PC-3 (cell line): ENCODE measurements around the gene CGRRF1. TPM values are rescaled to one million over a fixed set of nuclear protein-coding genes. Genes with fewer than 3 reads are reported as not detected.

Experiments used
- ATAC-seq: fragments of 200-7000 bp; cut with Tn5 transposase; 2 replicates; pipeline ENCODE4 v1.9.1; 2020; ENCODE audit warnings: mild to moderate bottlenecking, moderate library complexity
- BruUV-seq: library from RNA; stranded (reverse); fragments of 400-500 nt; replicated peaks from 2 replicates; lab custom pipeline; 2021; lab: Mats Ljungman, UMichigan
- CTCF ChIA-PET: fragments of 300-600 bp; sonication (Branson Sonifier 250); formaldehyde crosslinking; loops from one replicate; lab custom pipeline; 2022; ENCODE audit warnings: antibody characterized with exemption; lab: Charles Lee
- POLR2A ChIA-PET: fragments of 300-600 bp; sonication (Branson Sonifier 250); formaldehyde crosslinking; loops from one replicate; lab custom pipeline; 2022; ENCODE audit warnings: antibody characterized with exemption; ENCODE audit not compliant: unreplicated experiment; lab: Charles Lee
- DNase-seq: peaks from one replicate; pipeline ENCODE4 v3.0.0-alpha.2; 2015
- H2AFZ ChIP-seq: fragments of 300-600 bp; sonication (generic); 2 replicates; pipeline ENCODE4 v1.6.0; 2016; ENCODE audit warnings: antibody characterized with exemption, low read length
- H3F3A ChIP-seq: fragments of 300-600 bp; sonication (generic); one replicate; pipeline ENCODE4 v1.6.0; 2017; ENCODE audit warnings: antibody characterized with exemption, low read length, control low read depth, mild to moderate bottlenecking; ENCODE audit not compliant: unreplicated experiment
- H3K27ac ChIP-seq: fragments of 300-600 bp; sonication (generic); 2 replicates; pipeline ENCODE4 v1.5.1; 2016; ENCODE audit warnings: mild to moderate bottlenecking, low read length
- H3K27me3 ChIP-seq: fragments of 300-600 bp; sonication (generic); 2 replicates; pipeline ENCODE4 v1.6.1; 2016; ENCODE audit warnings: low read length, mixed read lengths
- H3K36me3 ChIP-seq: fragments of 300-600 bp; sonication (generic); 2 replicates; pipeline ENCODE4 v1.6.1; 2016; ENCODE audit warnings: low read depth, mixed run types, low read length, mixed read lengths
- H3K4me1 ChIP-seq: fragments of 300-600 bp; sonication (generic); 2 replicates; pipeline ENCODE4 v1.5.1; 2016; ENCODE audit warnings: low read length; ENCODE audit not compliant: insufficient read depth
- H3K4me2 ChIP-seq: fragments of 300-600 bp; sonication (generic); 2 replicates; pipeline ENCODE4 v1.6.0; 2016; ENCODE audit warnings: low read length
- H3K4me3 ChIP-seq: fragments of 300-600 bp; sonication (generic); 2 replicates; pipeline ENCODE4 v1.5.1; 2016; ENCODE audit warnings: mild to moderate bottlenecking, low read length, mixed read lengths
- H3K79me2 ChIP-seq: fragments of 300-600 bp; sonication (generic); 2 replicates; pipeline ENCODE4 v1.6.1; 2017; ENCODE audit warnings: low read length, mixed read lengths
- H3K9ac ChIP-seq: fragments of 300-600 bp; sonication (generic); 2 replicates; pipeline ENCODE4 v1.6.0; 2016; ENCODE audit warnings: mild to moderate bottlenecking, low read length
- H3K9me2 ChIP-seq: fragments of 300-600 bp; sonication (generic); replicated peaks from 2 replicates; pipeline ENCODE4 v1.6.1; 2016; ENCODE audit warnings: mixed run types, low read length, mixed read lengths
- H3K9me3 ChIP-seq: fragments of 300-600 bp; sonication (generic); 2 replicates; pipeline ENCODE4 v1.6.1; 2016; ENCODE audit warnings: low read length, mixed read lengths
- H4K20me1 ChIP-seq: fragments of 300-600 bp; sonication (generic); 2 replicates; pipeline ENCODE4 v1.6.1; 2016; ENCODE audit warnings: low read length, mixed read lengths
- EZH2 ChIP-seq: fragments of 300-600 bp; sonication (generic); IDR thresholded peaks from one replicate; pipeline ENCODE4 v1.6.1; 2017; ENCODE audit warnings: antibody characterized with exemption, mild to moderate bottlenecking, low read length; ENCODE audit not compliant: unreplicated experiment
- EZH2phosphoT487 ChIP-seq: fragments of 300-600 bp; sonication (generic); IDR thresholded peaks from 2 replicates; pipeline ENCODE4 v1.6.1; 2018; ENCODE audit warnings: mild to moderate bottlenecking, antibody characterized with exemption, low read length, borderline replicate concordance
- intact Hi-C: fragments of 100-400 bp; cut with micrococcal nuclease; formaldehyde crosslinking; loops from 2 replicates; pipeline ENCODE4 v1.9.0; 2023
- total RNA-seq: library from RNA; depleted of rRNA; stranded (reverse); fragments of >200 nt; gene quantifications from 2 replicates; pipeline ENCODE4 v1.2.3, GENCODE V29; 2014
- TF ChIP-seq, protein P1 (sequence below): fragments of 300-600 bp; sonication (generic); conservative IDR thresholded peaks from 2 replicates; pipeline ENCODE4 v1.5.1; 2017; ENCODE audit warnings: antibody characterized with exemption, low read depth, mild to moderate bottlenecking, low read length

The CGRRF1 gene
- total RNA-seq, 1 experiment from 2014 or later: 31.3 TPM

DNA sequence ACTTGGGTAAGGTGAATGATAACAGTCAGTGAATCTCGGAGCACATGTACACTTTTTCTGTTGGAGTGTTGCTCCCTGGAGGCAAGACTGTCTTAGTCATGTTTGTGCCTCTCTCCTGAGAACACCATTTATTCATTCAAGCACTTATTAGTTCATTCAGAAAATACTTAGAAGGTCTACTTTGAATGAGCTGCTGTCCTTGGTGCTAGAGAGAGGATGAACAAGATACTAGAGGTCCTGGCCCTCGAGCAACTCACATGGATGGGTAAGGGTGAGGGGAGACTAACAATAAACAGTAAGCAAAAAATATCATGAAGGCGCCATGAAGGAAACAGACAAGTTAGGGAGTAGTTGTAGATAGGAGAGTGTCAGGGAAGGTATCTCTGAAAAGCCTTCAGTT, 40.2 kb downstream of the CGRRF1 start:
- CTCF ChIA-PET: no interaction called here
- H3K79me2 ChIP-seq: no peaks in the 10 kb centered on the region
- H4K20me1 ChIP-seq: no peaks in the 10 kb centered on the region
- no peak; the same call in 1 of the 2 replicates for ATAC-seq
- no peak overlapping the region for H3K4me2 ChIP-seq
- H3K4me3 ChIP-seq: no peak overlapping the region
- intact Hi-C loops: loop anchor here (5.0 kb wide), 1 partner anchor 242 kb away; no protein-coding TSS in a partner anchor
- H3K9ac ChIP-seq: no peak overlapping the region
- POLR2A ChIA-PET: no interaction called here
- DNase-seq: peak; percentile 45
- no peaks in the 10 kb centered on the region for H3F3A ChIP-seq
- no peaks in the 10 kb centered on the region for H3K4me1 ChIP-seq
- no peaks in the 10 kb centered on the region for H3K36me3 ChIP-seq
- no peaks in the 10 kb centered on the region for H3K9me2 ChIP-seq
- no peaks in the 10 kb centered on the region for H3K9me3 ChIP-seq
- H3K27ac ChIP-seq: no peak overlapping the region
- no peak overlapping the region for H2AFZ ChIP-seq
- no TSS peak for BruUV-seq
- H3K27me3 ChIP-seq: no peaks in the 10 kb centered on the region
- TF ChIP-seq EZH2phosphoT487 (no peak), EZH2 (no peak)
- TF ChIP-seq, protein P1, sequence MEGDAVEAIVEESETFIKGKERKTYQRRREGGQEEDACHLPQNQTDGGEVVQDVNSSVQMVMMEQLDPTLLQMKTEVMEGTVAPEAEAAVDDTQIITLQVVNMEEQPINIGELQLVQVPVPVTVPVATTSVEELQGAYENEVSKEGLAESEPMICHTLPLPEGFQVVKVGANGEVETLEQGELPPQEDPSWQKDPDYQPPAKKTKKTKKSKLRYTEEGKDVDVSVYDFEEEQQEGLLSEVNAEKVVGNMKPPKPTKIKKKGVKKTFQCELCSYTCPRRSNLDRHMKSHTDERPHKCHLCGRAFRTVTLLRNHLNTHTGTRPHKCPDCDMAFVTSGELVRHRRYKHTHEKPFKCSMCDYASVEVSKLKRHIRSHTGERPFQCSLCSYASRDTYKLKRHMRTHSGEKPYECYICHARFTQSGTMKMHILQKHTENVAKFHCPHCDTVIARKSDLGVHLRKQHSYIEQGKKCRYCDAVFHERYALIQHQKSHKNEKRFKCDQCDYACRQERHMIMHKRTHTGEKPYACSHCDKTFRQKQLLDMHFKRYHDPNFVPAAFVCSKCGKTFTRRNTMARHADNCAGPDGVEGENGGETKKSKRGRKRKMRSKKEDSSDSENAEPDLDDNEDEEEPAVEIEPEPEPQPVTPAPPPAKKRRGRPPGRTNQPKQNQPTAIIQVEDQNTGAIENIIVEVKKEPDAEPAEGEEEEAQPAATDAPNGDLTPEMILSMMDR: no peak

DNA sequence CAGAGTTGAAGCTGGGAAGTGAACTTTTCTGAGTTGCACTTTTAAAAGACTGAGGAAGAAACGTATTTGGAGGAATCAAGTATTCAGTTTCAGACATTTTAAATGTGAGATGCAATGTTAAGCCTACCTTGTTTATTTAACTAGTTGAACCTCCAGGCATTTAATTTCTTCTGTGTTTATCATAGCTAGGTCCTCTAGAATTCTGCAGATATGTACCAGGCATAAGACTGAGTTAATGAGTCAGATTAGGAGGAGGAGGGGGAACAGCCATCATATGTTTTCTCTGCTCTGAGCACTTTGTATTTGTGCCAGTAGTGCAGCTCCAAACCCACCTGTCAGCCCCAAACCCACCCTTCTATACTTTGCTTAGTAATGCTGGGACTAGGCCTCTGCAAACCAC, 40.8 kb downstream of the CGRRF1 start:
- no peaks in the 10 kb centered on the region for H3K79me2 ChIP-seq
- no peak overlapping the region for H3K9ac ChIP-seq
- no TSS peak for BruUV-seq
- TF ChIP-seq, protein P1: no peak
- TF ChIP-seq EZH2phosphoT487 (no peak), EZH2 (no peak)
- 0 out of 2 replicates have a peak overlapping the region, but pooled peaks have one; percentile 13 for H2AFZ ChIP-seq
- ChIA-PET POLR2A (no interaction called here), CTCF (no interaction called here)
- no peaks in the 10 kb centered on the region for H3K4me1 ChIP-seq
- no peaks in the 10 kb centered on the region for H3F3A ChIP-seq
- no peak overlapping the region for H3K4me2 ChIP-seq
- no peaks in the 10 kb centered on the region for H3K27me3 ChIP-seq
- intact Hi-C loops: loop anchor here (5.0 kb wide), 1 partner anchor 242 kb away; no protein-coding TSS in a partner anchor
- H3K9me2 ChIP-seq: no peaks in the 10 kb centered on the region
- H3K36me3 ChIP-seq: no peaks in the 10 kb centered on the region
- DNase-seq (no peak), ATAC-seq (no peak)
- no peak overlapping the region for H3K4me3 ChIP-seq
- no peak overlapping the region for H3K27ac ChIP-seq
- no peaks in the 10 kb centered on the region for H3K9me3 ChIP-seq
- no peaks in the 10 kb centered on the region for H4K20me1 ChIP-seq

DNA sequence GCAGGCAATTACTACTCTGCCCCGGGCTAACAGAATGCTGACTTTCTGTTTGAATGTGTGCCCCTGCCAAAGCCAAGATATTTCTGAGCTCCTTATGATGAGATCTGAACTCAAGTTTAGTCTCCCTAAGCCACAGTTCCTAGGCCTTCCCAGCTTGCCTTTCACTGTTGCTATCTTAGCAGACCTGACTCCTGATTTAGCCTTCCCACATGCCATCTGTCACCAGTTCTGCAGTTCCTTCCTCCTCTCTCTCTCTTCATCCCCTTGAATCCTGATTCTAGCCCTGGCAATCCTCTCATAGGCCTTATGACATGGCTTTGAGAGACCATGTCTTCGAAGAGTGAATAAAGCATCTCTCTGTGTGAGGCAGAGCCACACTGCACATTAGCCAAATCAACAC, 44.7 kb downstream of the CGRRF1 start:
- no peaks in the 10 kb centered on the region for H4K20me1 ChIP-seq
- no peak overlapping the region for H3K27ac ChIP-seq
- ChIA-PET POLR2A (interaction anchor here (0.5 kb wide), 1 partner anchor 38 kb away, joined by 4 read pairs; no protein-coding TSS in a partner anchor), CTCF (interaction anchor here (0.6 kb wide), 1 partner anchor 219 kb away, joined by 4 read pairs; no protein-coding TSS in a partner anchor)
- no TSS peak for BruUV-seq
- H3K27me3 ChIP-seq: no peaks in the 10 kb centered on the region
- no peaks in the 10 kb centered on the region for H3K9me2 ChIP-seq
- no peak for DNase-seq
- H3K4me3 ChIP-seq: no peak overlapping the region
- H3K4me2 ChIP-seq: no peak overlapping the region
- no peak for ATAC-seq
- H3K79me2 ChIP-seq: no peaks in the 10 kb centered on the region
- no peaks in the 10 kb centered on the region for H3K4me1 ChIP-seq
- TF ChIP-seq EZH2 (no peak), EZH2phosphoT487 (no peak)
- H2AFZ ChIP-seq: no peak overlapping the region
- H3F3A ChIP-seq: no peaks in the 10 kb centered on the region
- H3K36me3 ChIP-seq: no peaks in the 10 kb centered on the region
- H3K9me3 ChIP-seq: no peaks in the 10 kb centered on the region
- intact Hi-C loops: loop anchor here (5.0 kb wide), 1 partner anchor 238 kb away; no protein-coding TSS in a partner anchor
- no peak overlapping the region for H3K9ac ChIP-seq
